ENCODE measurements around the gene TMEM114.

GRCh38 chr16:8581831-8582580, 8.3 kb downstream of the TMEM114 start:
- TF ChIP-seq CTCF (conservative IDR thresholded peaks at IDR 0.05 in 1 of 2, IDR thresholded peaks at IDR 0.05 in 1 of 2; ENCODE audit: low read depth in 1 of 2, low read length in 2 of 2) (no peak), EZH2 (IDR thresholded peaks at IDR 0.05; ENCODE audit: low read length, missing control alignments) (no peak)

All from fibroblast of lung (primary cell).